PC-9 (cell line): ENCODE measurements around the gene PIK3R1.

Source experiments
- CTCF ChIP-seq: fragments of 200-600 bp; sonication (generic); conservative IDR thresholded peaks from 2 replicates; pipeline ENCODE4 v1.6.1; 2017; ENCODE audit warnings: mixed run types, antibody characterized with exemption, mild to moderate bottlenecking, moderate library complexity
- EZH2 ChIP-seq: fragments of 200-600 bp; sonication (generic); IDR thresholded peaks from 2 replicates; pipeline ENCODE4 v1.8.0; 2017; ENCODE audit warnings: antibody characterized with exemption, low read depth

- TF ChIP-seq CTCF: no peak
- no peak for TF ChIP-seq EZH2
Observed at GRCh38 chr5:68287631-68287975, 72.0 kb downstream of the PIK3R1 start.
